22Rv1 (cell line): Measurements from ENCODE around the gene SIRPD.

Experiments used
- CTCF ChIP-seq: fragments of 450-650 bp; IDR thresholded peaks from 2 replicates; pipeline ENCODE4 v1.5.1; 2017; ENCODE audit warnings: mild to moderate bottlenecking
- ZFX ChIP-seq: fragments of 450-650 bp; IDR thresholded peaks from 2 replicates; pipeline ENCODE4 v1.6.1; 2017; ENCODE audit warnings: antibody characterized with exemption, borderline replicate concordance

- TF ChIP-seq CTCF = peak; percentile 98
- no peak for TF ChIP-seq ZFX
Observed at GRCh38 chr20:1503564-1504227, 53.8 kb downstream of the SIRPD start.
